ENCODE measurements around the gene ALG3. TPM values are rescaled to one million over a fixed set of nuclear protein-coding genes. Genes with fewer than 3 reads are reported as not detected.

Gene ALG3
- total RNA-seq, 1 experiment from 2014 or later, result 77.8 TPM

DNA sequence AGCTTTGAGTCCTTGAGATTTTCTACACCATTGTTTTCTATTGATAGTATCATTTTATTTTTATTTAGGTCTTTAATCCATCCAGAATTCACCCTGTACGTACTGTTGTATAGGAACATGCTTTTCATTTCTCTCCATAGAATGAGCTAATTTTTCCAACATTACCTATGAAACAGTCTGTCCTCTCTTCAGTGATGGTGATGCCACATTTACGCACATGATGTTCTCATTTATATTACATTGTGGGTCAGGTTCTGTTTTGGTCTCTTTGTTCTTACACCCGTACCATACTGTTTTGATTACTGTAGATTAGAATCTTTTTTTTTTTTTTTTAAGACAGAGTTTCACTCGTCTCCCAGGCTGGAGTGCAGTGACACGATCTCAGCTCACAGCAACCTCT lies 37.0 kb downstream of the ALG3 start:
- H3K9me3 Mint-ChIP-seq (ENCODE audit: unreplicated experiment), result no peaks in the 10 kb centered on the region
- POLR2A ChIA-PET, result no interaction called here
- H3K36me3 Mint-ChIP-seq (ENCODE audit: insufficient read depth, unreplicated experiment), result no peaks in the 10 kb centered on the region
- no peak overlapping the region for H3K27ac Mint-ChIP-seq (ENCODE audit: low read depth, unreplicated experiment)
- no peak for DNase-seq (ENCODE audit: unreplicated experiment)
- intact Hi-C loops (cut with micrococcal nuclease), result no loop called here
- no peak overlapping the region for H3K4me3 Mint-ChIP-seq (ENCODE audit: unreplicated experiment)
- BruUV-seq (replicated peaks), result no TSS peak
- H3K4me1 Mint-ChIP-seq (ENCODE audit: insufficient read depth, unreplicated experiment), result no peaks in the 10 kb centered on the region
- CTCF ChIA-PET, result interaction anchor here (0.7 to 2.2 kb wide), 3 partner anchors 10 to 16 kb away, joined by 3 to 9 read pairs (median 4); no protein-coding TSS in a partner anchor
- peaks cover 13% of the 10 kb centered on the region for H3K27me3 Mint-ChIP-seq (ENCODE audit: insufficient read depth, unreplicated experiment)
- TF ChIP-seq, protein P1, sequence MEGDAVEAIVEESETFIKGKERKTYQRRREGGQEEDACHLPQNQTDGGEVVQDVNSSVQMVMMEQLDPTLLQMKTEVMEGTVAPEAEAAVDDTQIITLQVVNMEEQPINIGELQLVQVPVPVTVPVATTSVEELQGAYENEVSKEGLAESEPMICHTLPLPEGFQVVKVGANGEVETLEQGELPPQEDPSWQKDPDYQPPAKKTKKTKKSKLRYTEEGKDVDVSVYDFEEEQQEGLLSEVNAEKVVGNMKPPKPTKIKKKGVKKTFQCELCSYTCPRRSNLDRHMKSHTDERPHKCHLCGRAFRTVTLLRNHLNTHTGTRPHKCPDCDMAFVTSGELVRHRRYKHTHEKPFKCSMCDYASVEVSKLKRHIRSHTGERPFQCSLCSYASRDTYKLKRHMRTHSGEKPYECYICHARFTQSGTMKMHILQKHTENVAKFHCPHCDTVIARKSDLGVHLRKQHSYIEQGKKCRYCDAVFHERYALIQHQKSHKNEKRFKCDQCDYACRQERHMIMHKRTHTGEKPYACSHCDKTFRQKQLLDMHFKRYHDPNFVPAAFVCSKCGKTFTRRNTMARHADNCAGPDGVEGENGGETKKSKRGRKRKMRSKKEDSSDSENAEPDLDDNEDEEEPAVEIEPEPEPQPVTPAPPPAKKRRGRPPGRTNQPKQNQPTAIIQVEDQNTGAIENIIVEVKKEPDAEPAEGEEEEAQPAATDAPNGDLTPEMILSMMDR (IDR thresholded peaks at IDR 0.05; ENCODE audit: unreplicated experiment), result no peak

DNA sequence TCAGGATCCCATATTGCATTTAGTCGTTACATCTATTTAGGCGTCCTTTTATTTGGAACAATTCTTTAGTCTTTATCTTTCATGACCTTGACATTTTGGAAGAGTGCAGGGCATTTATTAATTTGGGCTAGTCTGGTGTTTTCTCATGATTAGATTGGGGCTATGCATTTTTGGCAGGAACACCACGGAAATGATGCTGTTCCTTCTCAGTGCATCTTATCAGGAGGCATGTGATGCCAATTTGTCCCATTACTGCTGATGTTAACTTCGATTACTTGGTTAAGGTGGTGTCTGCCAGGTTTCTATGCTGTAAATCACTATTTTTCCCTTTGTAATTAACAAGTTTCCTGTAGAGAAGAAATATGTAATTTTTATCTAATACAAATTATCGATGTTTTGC lies 37.5 kb downstream of the ALG3 start:
- Mint-ChIP-seq H3K9me3 (ENCODE audit: unreplicated experiment) (no peaks in the 10 kb centered on the region), H3K4me1 (ENCODE audit: insufficient read depth, unreplicated experiment) (no peaks in the 10 kb centered on the region), H3K27ac (ENCODE audit: low read depth, unreplicated experiment) (no peak overlapping the region), H3K36me3 (ENCODE audit: insufficient read depth, unreplicated experiment) (no peaks in the 10 kb centered on the region), H3K4me3 (ENCODE audit: unreplicated experiment) (no peak overlapping the region), H3K27me3 (ENCODE audit: insufficient read depth, unreplicated experiment) (peaks cover 17% of the 10 kb centered on the region)
- intact Hi-C loops (cut with micrococcal nuclease), result no loop called here
- TF ChIP-seq, protein P1 (IDR thresholded peaks at IDR 0.05; ENCODE audit: unreplicated experiment), result no peak
- BruUV-seq (replicated peaks), result no TSS peak
- DNase-seq (ENCODE audit: unreplicated experiment), result no peak
- CTCF ChIA-PET, result interaction anchor here (0.7 to 2.2 kb wide), 3 partner anchors 11 to 678 kb away, joined by 4 to 9 read pairs (median 5); no protein-coding TSS in a partner anchor
- POLR2A ChIA-PET, result no interaction called here

DNA sequence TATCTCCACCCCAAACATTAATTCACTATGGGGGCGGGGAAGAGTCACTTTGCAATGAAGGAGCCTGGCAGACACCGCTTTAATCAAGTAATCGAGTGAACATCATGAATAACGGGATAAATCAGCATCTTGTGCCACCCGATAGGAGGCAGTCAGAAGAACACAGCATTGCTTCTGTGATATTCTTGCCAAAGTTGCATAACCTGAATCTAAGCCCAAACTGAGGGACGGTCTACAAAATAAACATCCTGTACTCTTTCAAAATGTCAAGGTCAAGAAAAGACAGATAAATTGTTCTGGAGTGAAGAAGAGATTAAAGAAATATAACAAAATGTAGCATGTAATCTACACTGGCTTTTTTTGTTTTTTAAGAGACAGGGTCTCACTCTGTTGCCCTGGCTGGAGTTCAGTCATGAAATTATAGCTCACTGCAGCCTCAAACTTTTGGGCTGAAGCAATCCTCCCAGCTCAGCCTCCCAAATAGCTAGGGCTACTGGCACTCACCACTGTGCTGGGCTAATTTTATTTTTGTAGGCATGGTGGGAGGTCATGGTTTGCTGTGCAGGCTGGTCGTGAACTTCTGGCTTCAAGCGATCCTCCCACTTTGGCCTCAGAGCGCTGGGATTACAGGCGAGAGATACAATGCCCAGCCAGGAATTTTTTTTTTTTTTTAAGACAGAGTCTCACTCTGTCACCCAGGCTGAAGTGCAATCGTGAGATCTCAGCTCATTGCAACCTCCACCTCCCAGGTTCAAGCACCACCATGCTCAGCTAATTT lies 39.4 kb downstream of the ALG3 start:
- intact Hi-C loops (cut with micrococcal nuclease), result no loop called here
- TF ChIP-seq, protein P1 (IDR thresholded peaks at IDR 0.05; ENCODE audit: unreplicated experiment), result no peak
- ChIA-PET CTCF (interaction anchor here (0.9 kb wide), 1 partner anchor 19 kb away, joined by 6 read pairs; no protein-coding TSS in a partner anchor), POLR2A (interaction anchor here (0.7 kb wide), 1 partner anchor 26 kb away, joined by 3 read pairs; no protein-coding TSS in a partner anchor)
- no TSS peak for BruUV-seq (replicated peaks)
- no peaks in the 10 kb centered on the region for H3K36me3 Mint-ChIP-seq (ENCODE audit: insufficient read depth, unreplicated experiment)
- H3K4me1 Mint-ChIP-seq (ENCODE audit: insufficient read depth, unreplicated experiment), result no peaks in the 10 kb centered on the region
- no peak overlapping the region for H3K4me3 Mint-ChIP-seq (ENCODE audit: unreplicated experiment)
- peaks cover 26% of the 10 kb centered on the region for H3K27me3 Mint-ChIP-seq (ENCODE audit: insufficient read depth, unreplicated experiment)
- H3K27ac Mint-ChIP-seq (ENCODE audit: low read depth, unreplicated experiment), result no peak overlapping the region
- H3K9me3 Mint-ChIP-seq (ENCODE audit: unreplicated experiment), result no peaks in the 10 kb centered on the region
- DNase-seq (ENCODE audit: unreplicated experiment), result no peak

DNA sequence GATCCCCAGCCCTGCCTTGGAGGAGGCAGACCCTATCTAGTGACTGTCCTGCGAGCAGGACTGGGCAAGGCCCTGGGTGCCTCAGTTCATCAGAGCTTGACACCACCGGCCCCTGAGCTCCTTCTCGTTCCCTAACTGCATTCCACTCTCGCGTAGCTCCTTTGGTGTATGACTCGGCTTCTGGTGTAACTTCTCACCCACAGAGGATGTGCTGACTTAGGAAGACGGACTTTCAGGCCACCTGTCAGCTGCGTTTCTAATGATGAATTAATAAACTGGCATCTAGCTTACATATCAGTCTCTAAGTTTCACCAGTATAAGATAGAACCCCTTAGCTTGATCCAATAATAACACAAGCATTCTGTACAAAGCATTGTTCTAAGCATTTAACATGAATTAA lies 45.2 kb downstream of the ALG3 start:
- Mint-ChIP-seq H3K4me3 (ENCODE audit: unreplicated experiment) (no peak overlapping the region), H3K9me3 (ENCODE audit: unreplicated experiment) (no peaks in the 10 kb centered on the region), H3K27ac (ENCODE audit: low read depth, unreplicated experiment) (no peak overlapping the region), H3K4me1 (ENCODE audit: insufficient read depth, unreplicated experiment) (no peaks in the 10 kb centered on the region), H3K36me3 (ENCODE audit: insufficient read depth, unreplicated experiment) (no peaks in the 10 kb centered on the region), H3K27me3 (ENCODE audit: insufficient read depth, unreplicated experiment) (peaks cover 26% of the 10 kb centered on the region)
- CTCF ChIA-PET, result no interaction called here
- intact Hi-C loops (cut with micrococcal nuclease), result no loop called here
- no peak for DNase-seq (ENCODE audit: unreplicated experiment)
- BruUV-seq (replicated peaks), result no TSS peak
- POLR2A ChIA-PET, result interaction anchor here (0.8 kb wide), 2 partner anchors 13 to 17 kb away, joined by 3 read pairs; no protein-coding TSS in a partner anchor
- TF ChIP-seq, protein P1 (IDR thresholded peaks at IDR 0.05; ENCODE audit: unreplicated experiment), result no peak
